Measurements from ENCODE around the gene TMEM167B.

DNA sequence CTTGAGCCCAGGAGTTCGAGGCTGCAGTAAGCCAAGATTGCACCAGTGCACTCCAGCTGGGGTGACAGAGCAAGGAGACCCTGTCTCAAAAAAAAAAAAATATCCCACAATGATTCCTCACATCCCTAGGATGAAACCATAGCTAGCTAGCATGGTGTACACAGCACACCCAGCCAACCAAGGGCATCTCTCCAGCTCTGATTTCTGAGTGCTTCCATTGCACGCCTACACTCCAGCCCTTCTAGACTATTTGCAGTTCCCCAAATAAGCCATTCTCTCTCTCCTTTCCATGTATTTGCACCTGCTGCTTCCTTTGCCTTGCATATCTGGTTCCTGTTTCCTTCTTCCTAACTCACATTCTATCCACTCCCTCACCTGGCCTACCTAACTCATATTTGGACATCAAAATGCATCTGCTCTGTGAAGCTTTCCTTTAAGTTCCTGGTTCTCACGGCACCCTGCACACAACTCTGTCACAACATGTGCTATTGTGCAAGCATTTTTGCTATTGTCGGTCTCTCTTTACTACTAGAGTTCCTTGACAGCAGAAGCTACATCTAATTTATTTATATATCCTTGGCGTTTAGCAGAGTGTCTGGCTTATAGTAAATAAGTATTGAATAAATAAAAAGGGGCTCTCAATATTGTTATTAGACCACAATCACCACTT lies 21.0 kb downstream of the TMEM167B start:
- TF ChIP-seq, protein P1, sequence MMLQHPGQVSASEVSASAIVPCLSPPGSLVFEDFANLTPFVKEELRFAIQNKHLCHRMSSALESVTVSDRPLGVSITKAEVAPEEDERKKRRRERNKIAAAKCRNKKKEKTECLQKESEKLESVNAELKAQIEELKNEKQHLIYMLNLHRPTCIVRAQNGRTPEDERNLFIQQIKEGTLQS (CRISPR knock-in tag; conservative IDR thresholded peaks at IDR 0.05): no peak
- TF ChIP-seq, protein P2, sequence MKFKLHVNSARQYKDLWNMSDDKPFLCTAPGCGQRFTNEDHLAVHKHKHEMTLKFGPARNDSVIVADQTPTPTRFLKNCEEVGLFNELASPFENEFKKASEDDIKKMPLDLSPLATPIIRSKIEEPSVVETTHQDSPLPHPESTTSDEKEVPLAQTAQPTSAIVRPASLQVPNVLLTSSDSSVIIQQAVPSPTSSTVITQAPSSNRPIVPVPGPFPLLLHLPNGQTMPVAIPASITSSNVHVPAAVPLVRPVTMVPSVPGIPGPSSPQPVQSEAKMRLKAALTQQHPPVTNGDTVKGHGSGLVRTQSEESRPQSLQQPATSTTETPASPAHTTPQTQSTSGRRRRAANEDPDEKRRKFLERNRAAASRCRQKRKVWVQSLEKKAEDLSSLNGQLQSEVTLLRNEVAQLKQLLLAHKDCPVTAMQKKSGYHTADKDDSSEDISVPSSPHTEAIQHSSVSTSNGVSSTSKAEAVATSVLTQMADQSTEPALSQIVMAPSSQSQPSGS (CRISPR knock-in tag; IDR thresholded peaks at IDR 0.05; ENCODE audit: borderline replicate concordance, low read depth): no peak
- TF ChIP-seq, protein P3, sequence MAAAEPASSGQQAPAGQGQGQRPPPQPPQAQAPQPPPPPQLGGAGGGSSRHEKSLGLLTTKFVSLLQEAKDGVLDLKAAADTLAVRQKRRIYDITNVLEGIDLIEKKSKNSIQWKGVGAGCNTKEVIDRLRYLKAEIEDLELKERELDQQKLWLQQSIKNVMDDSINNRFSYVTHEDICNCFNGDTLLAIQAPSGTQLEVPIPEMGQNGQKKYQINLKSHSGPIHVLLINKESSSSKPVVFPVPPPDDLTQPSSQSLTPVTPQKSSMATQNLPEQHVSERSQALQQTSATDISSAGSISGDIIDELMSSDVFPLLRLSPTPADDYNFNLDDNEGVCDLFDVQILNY (CRISPR knock-in tag; IDR thresholded peaks at IDR 0.05): no peak
- TF ChIP-seq ESRRA (CRISPR knock-in tag; IDR thresholded peaks at IDR 0.05; ENCODE audit: borderline replicate concordance) (no peak), GTF2I (CRISPR knock-in tag; conservative IDR thresholded peaks at IDR 0.05) (no peak), ELF4 (CRISPR knock-in tag; IDR thresholded peaks at IDR 0.05; ENCODE audit: low read depth) (no peak), HMGA2 (CRISPR knock-in tag; IDR thresholded peaks at IDR 0.05) (no peak), PRRX2 (CRISPR knock-in tag; IDR thresholded peaks at IDR 0.05) (no peak), TCF7 (CRISPR knock-in tag; IDR thresholded peaks at IDR 0.05; ENCODE audit: low read depth) (no peak), EMX1 (CRISPR knock-in tag; IDR thresholded peaks at IDR 0.05) (no peak)
- TF ChIP-seq, protein P4, sequence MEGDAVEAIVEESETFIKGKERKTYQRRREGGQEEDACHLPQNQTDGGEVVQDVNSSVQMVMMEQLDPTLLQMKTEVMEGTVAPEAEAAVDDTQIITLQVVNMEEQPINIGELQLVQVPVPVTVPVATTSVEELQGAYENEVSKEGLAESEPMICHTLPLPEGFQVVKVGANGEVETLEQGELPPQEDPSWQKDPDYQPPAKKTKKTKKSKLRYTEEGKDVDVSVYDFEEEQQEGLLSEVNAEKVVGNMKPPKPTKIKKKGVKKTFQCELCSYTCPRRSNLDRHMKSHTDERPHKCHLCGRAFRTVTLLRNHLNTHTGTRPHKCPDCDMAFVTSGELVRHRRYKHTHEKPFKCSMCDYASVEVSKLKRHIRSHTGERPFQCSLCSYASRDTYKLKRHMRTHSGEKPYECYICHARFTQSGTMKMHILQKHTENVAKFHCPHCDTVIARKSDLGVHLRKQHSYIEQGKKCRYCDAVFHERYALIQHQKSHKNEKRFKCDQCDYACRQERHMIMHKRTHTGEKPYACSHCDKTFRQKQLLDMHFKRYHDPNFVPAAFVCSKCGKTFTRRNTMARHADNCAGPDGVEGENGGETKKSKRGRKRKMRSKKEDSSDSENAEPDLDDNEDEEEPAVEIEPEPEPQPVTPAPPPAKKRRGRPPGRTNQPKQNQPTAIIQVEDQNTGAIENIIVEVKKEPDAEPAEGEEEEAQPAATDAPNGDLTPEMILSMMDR (IDR thresholded peaks at IDR 0.05): no peak
- TF ChIP-seq, protein P5, sequence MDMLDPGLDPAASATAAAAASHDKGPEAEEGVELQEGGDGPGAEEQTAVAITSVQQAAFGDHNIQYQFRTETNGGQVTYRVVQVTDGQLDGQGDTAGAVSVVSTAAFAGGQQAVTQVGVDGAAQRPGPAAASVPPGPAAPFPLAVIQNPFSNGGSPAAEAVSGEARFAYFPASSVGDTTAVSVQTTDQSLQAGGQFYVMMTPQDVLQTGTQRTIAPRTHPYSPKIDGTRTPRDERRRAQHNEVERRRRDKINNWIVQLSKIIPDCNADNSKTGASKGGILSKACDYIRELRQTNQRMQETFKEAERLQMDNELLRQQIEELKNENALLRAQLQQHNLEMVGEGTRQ (CRISPR knock-in tag; IDR thresholded peaks at IDR 0.05): no peak
- TF ChIP-seq, protein P6, sequence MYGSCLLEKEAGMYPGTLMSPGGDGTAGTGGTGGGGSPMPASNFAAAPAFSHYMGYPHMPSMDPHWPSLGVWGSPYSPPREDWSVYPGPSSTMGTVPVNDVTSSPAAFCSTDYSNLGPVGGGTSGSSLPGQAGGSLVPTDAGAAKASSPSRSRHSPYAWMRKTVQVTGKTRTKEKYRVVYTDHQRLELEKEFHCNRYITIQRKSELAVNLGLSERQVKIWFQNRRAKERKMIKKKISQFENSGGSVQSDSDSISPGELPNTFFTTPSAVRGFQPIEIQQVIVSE (CRISPR knock-in tag; IDR thresholded peaks at IDR 0.05; ENCODE audit: borderline replicate concordance): no peak
